Lower lobe of right lung (tissue), 2 donors: ENCODE results near the gene IRGC. TPM values are rescaled to one million over a fixed set of nuclear protein-coding genes. Genes with fewer than 3 reads are reported as not detected.

Source experiments
- ATAC-seq, 2 donors: fragments of 200-7000 bp; cut with Tn5 transposase; one replicate each; pipeline ENCODE4 v1.9.1; 2020 to 2022; ENCODE audit warnings: mild to moderate bottlenecking in 2 of 2, moderate library complexity in 2 of 2
- DNase-seq: peaks from one replicate; pipeline ENCODE4 v3.0.0-alpha.2; 2020
- H3K27ac ChIP-seq: fragments of 200-600 bp; one replicate; pipeline ENCODE4 v1.8.0; 2022
- H3K27me3 ChIP-seq: fragments of 200-600 bp; one replicate; pipeline ENCODE4 v1.8.0; 2022; ENCODE audit warnings: low read depth
- H3K36me3 ChIP-seq: fragments of 200-600 bp; one replicate; pipeline ENCODE4 v1.8.0; 2022; ENCODE audit warnings: mild to moderate bottlenecking
- H3K4me1 ChIP-seq: fragments of 200-600 bp; one replicate; pipeline ENCODE4 v1.8.0; 2022
- H3K4me3 ChIP-seq: fragments of 200-600 bp; one replicate; pipeline ENCODE4 v1.8.0; 2022; ENCODE audit warnings: mild to moderate bottlenecking
- H3K9me3 ChIP-seq: fragments of 200-600 bp; one replicate; pipeline ENCODE4 v1.8.0; 2022
- CTCF ChIP-seq: fragments of 200-600 bp; IDR thresholded peaks from one replicate; pipeline ENCODE4 v1.8.0; 2022; ENCODE audit warnings: antibody characterized with exemption, mild to moderate bottlenecking
- intact Hi-C: fragments of 100-400 bp; cut with DNase I; formaldehyde crosslinking; loops from one replicate; pipeline ENCODE4 v1.11.0; 2022
- total RNA-seq: library from RNA; stranded (reverse); fragmentation: NEBNext Ultra II Directional; extraction: Animal tissue kit (Norgen Biotek cat#: 25700); gene quantifications from one replicate; pipeline ENCODE4 v1.2.1, GENCODE V29; 2021
- donor health status: DM: no; HTN: yes; CAD: no; lungs with severe emphysema.

IRGC gene
- total RNA-seq, 1 donor from 2014 or later, result not detected

- Histone ChIP-seq H3K9me3 (no peaks in the 10 kb centered on the region), H3K4me3 (no peak overlapping the region), H3K27ac (no peak overlapping the region), H3K27me3 (no peaks in the 10 kb centered on the region), H3K4me1 (peaks cover 36% of the 10 kb centered on the region), H3K36me3 (no peaks in the 10 kb centered on the region)
- no peak for DNase-seq
- no peak for ATAC-seq
- intact Hi-C loops, result no loop called here
- TF ChIP-seq CTCF, result no peak
Observed at GRCh38 chr19:43766755-43767043, 50.8 kb downstream of the IRGC start.

- Histone ChIP-seq H3K27me3 (no peaks in the 10 kb centered on the region), H3K4me3 (no peak overlapping the region), H3K4me1 (peaks cover 36% of the 10 kb centered on the region), H3K9me3 (no peaks in the 10 kb centered on the region), H3K27ac (no peak overlapping the region), H3K36me3 (no peaks in the 10 kb centered on the region)
- ATAC-seq (no peak), DNase-seq (no peak)
- intact Hi-C loops, result no loop called here
- TF ChIP-seq CTCF, result no peak
Observed at GRCh38 chr19:43767316-43767715, 51.4 kb downstream of the IRGC start.

- Histone ChIP-seq H3K27ac (no peak overlapping the region), H3K36me3 (no peaks in the 10 kb centered on the region), H3K27me3 (no peaks in the 10 kb centered on the region), H3K4me3 (no peak overlapping the region), H3K4me1 (peaks cover 36% of the 10 kb centered on the region), H3K9me3 (no peaks in the 10 kb centered on the region)
- DNase-seq, result no peak
- intact Hi-C loops, result no loop called here
- ATAC-seq, result no peak
- no peak for TF ChIP-seq CTCF
Observed at GRCh38 chr19:43767818-43768217, 51.9 kb downstream of the IRGC start.

- H3K27ac ChIP-seq, result no peak overlapping the region
- intact Hi-C loops, result no loop called here
- DNase-seq (peak; percentile 76), ATAC-seq (peak; percentile 26 to 52)
- H3K9me3 ChIP-seq, result no peaks in the 10 kb centered on the region
- peaks cover 33% of the 10 kb centered on the region for H3K4me1 ChIP-seq
- no peaks in the 10 kb centered on the region for H3K27me3 ChIP-seq
- no peak overlapping the region for H3K4me3 ChIP-seq
- no peak for TF ChIP-seq CTCF
- no peaks in the 10 kb centered on the region for H3K36me3 ChIP-seq
Observed at GRCh38 chr19:43768273-43769050, 52.6 kb downstream of the IRGC start.

GRCh38 chr19:43769256-43769655, 53.4 kb downstream of the IRGC start:
- Histone ChIP-seq H3K27me3 (no peaks in the 10 kb centered on the region), H3K4me3 (no peak overlapping the region), H3K27ac (no peak overlapping the region), H3K4me1 (peaks cover 27% of the 10 kb centered on the region), H3K9me3 (no peaks in the 10 kb centered on the region), H3K36me3 (no peaks in the 10 kb centered on the region)
- no peak for TF ChIP-seq CTCF
- ATAC-seq (no peak), DNase-seq (peak; percentile 38)
- intact Hi-C loops, result no loop called here

Other genes with a start within 250 kb of the IRGC start
- 7.8 TPM for gene PHLDB3, start 211.3 kb upstream of the IRGC start, total RNA-seq
- gene ETHE1, start 188.9 kb upstream of the IRGC start, total RNA-seq, result 47.4 TPM
- gene ZNF575, start 182.9 kb upstream of the IRGC start, total RNA-seq, result 2.8 TPM
- gene XRCC1, start 140.5 kb upstream of the IRGC start, total RNA-seq, result 26.9 TPM
- 5.8 TPM for gene PINLYP, start 140.3 kb upstream of the IRGC start, total RNA-seq
- 21.1 TPM for gene IRGQ, start 119.9 kb upstream of the IRGC start, total RNA-seq
- gene ZNF576, start 119.5 kb upstream of the IRGC start, total RNA-seq, result 14.2 TPM
- 0.24 TPM for gene SRRM5, start 104.0 kb upstream of the IRGC start, total RNA-seq
- gene ZNF428, start 96.4 kb upstream of the IRGC start, total RNA-seq, result 29.6 TPM
- gene CADM4, start 76.2 kb upstream of the IRGC start, total RNA-seq, result 8.1 TPM
- 96.2 TPM for gene PLAUR, start 45.9 kb upstream of the IRGC start, total RNA-seq
- gene SMG9, start 38.9 kb downstream of the IRGC start, total RNA-seq, result 47.3 TPM
- gene KCNN4, start 64.9 kb downstream of the IRGC start, total RNA-seq, result 3.6 TPM
- gene LYPD5, start 86.4 kb downstream of the IRGC start, total RNA-seq, result 7.5 TPM
- 12.7 TPM for gene ZNF283, start 111.2 kb downstream of the IRGC start, total RNA-seq
- gene ZNF404, start 167.9 kb downstream of the IRGC start, total RNA-seq, result 3.2 TPM
- 13.3 TPM for gene ZNF45, start 219.2 kb downstream of the IRGC start, total RNA-seq
- gene ZNF221, start 235.2 kb downstream of the IRGC start, total RNA-seq, result 6.2 TPM